K562 (cell line): ENCODE results near the gene STRA8. TPM values are rescaled to one million over a fixed set of nuclear protein-coding genes. Genes with fewer than 3 reads are reported as not detected.
A peak's percentile ranks its signal among the peaks of the same experiment; 100 is the strongest.

Source experiments
- CBX3 ChIP-seq, 2 experiments: IDR thresholded peaks; 1 replicate in 1 of 2; 2 replicates in 1 of 2; pipeline ENCODE4 v1.6.1; 2012; ENCODE audit warnings: inconsistent platforms in 2 of 2, low read length in 2 of 2, borderline replicate concordance in 1 of 2, control low read depth in 1 of 2
- CREB1 ChIP-seq, 2 experiments: sonication (generic) in 1 of 2; formaldehyde crosslinking in 1 of 2; IDR thresholded peaks; 2 replicates each; pipeline versions ENCODE4 v1.6.1 to v1.8.0; 2012 to 2022; ENCODE audit warnings: inconsistent platforms in 1 of 2, mild to moderate bottlenecking in 1 of 2, missing genetic modification reagents in 1 of 2, moderate library complexity in 1 of 2
- EHMT2 ChIP-seq: fragments of 450-650 bp; IDR thresholded peaks from 2 replicates; pipeline ENCODE4 v1.6.1; 2018; ENCODE audit warnings: antibody characterized with exemption
- ETV6 ChIP-seq, 3 experiments: fragments of 150-350 bp in 1 of 3; sonication (generic) in 1 of 3; formaldehyde crosslinking in 1 of 3; IDR thresholded peaks; 2 replicates each; pipeline versions ENCODE4 v1.6.1 to v1.8.0; 2014 to 2022; ENCODE audit warnings: borderline replicate concordance in 2 of 3, low read depth in 2 of 3, antibody characterized with exemption in 1 of 3, low read length in 1 of 3, mild to moderate bottlenecking in 1 of 3, missing genetic modification reagents in 1 of 3
- HCFC1 ChIP-seq: IDR thresholded peaks from 2 replicates; pipeline ENCODE4 v1.6.1; 2012; ENCODE audit warnings: low read depth, low read length, improper control_type of control experiment
- IRF2 ChIP-seq: sonication (generic); formaldehyde crosslinking; IDR thresholded peaks from 2 replicates; pipeline ENCODE4 v1.8.1; 2022; ENCODE audit warnings: mild to moderate bottlenecking, missing genetic modification reagents
- KAT2B ChIP-seq: IDR thresholded peaks from one replicate; pipeline ENCODE4 v1.6.1; 2012; ENCODE audit warnings: low read depth, mild to moderate bottlenecking, control low read depth, inconsistent platforms, low read length, moderate library complexity
- MYC ChIP-seq, 2 experiments: fragments of 250-450 bp in 1 of 2; sonication (Bioruptor Pico) in 1 of 2; IDR thresholded peaks; 2 replicates each; pipeline versions ENCODE4 v1.5.1 to v1.6.1; 2012 to 2021; ENCODE audit warnings: low read depth in 2 of 2, borderline replicate concordance in 1 of 2, improper control_type of control experiment in 1 of 2, low read length in 1 of 2, mild to moderate bottlenecking in 1 of 2, moderate library complexity in 1 of 2
- RAD21 ChIP-seq, 2 experiments: fragments of 250-450 bp in 1 of 2; fragments of 450-650 bp in 1 of 2; sonication (Bioruptor Pico) in 1 of 2; formaldehyde crosslinking in 1 of 2; IDR thresholded peaks in 1 of 2; conservative IDR thresholded peaks in 1 of 2; 2 replicates each; pipeline versions ENCODE4 v1.4.0 to v1.8.0; 2020 to 2022; ENCODE audit warnings: mild to moderate bottlenecking in 2 of 2, moderate library complexity in 1 of 2
- RB1 ChIP-seq: fragments of 450-650 bp; IDR thresholded peaks from 2 replicates; pipeline ENCODE4 v1.6.1; 2017; ENCODE audit warnings: low read depth, mild to moderate bottlenecking
- SMC3 ChIP-seq: conservative IDR thresholded peaks from 2 replicates; pipeline ENCODE4 v1.6.1; 2011; ENCODE audit warnings: low read depth, low read length, improper control_type of control experiment; ENCODE audit not compliant: insufficient read depth
- ZC3H4 ChIP-seq: sonication (generic); formaldehyde crosslinking; IDR thresholded peaks from 2 replicates; pipeline ENCODE4 v1.9.0; 2021; ENCODE audit warnings: missing genetic modification reagents, borderline replicate concordance
- ZNF143 ChIP-seq: sonication (generic); formaldehyde crosslinking; IDR thresholded peaks from 2 replicates; pipeline ENCODE4 v1.9.0; 2022; ENCODE audit warnings: mild to moderate bottlenecking, missing genetic modification reagents
- ZNF408 ChIP-seq: fragments of 250-450 bp; sonication (Bioruptor Pico); IDR thresholded peaks from 2 replicates; pipeline ENCODE4 v1.4.0; 2020; ENCODE audit warnings: low read depth, mild to moderate bottlenecking, moderate library complexity
- polyA plus RNA-seq, 8 experiments: library from polyadenylated mRNA; depleted of rRNA in 4 of 8; stranded (reverse) in 5 of 8; unstranded in 3 of 8; fragments of >200 nt; fragmentation: Nextera tagmentation in 2 of 8; fragmentation: Illumina TruSeq in 1 of 8; extraction: Ambion mirVana in 2 of 8; extraction: Trizol in 1 of 8; gene quantifications; 2 replicates each; pipeline versions ENCODE4 v1.2.1 to v1.2.3, GENCODE V29; 2011 to 2014; ENCODE audit warnings: inconsistent platforms in 1 of 8, missing spikeins in 1 of 8
- total RNA-seq, 7 experiments: library from RNA; depleted of rRNA in 6 of 7; stranded (reverse); fragments of >200 nt in 6 of 7; fragmentation: Illumina TruSeq in 2 of 7; extraction: Trizol in 2 of 7; gene quantifications; 2 replicates each; pipeline versions ENCODE4 v1.2.1 to v1.2.3, GENCODE V29; 2011 to 2021; ENCODE audit warnings: low replicate concordance in 1 of 7
- TF ChIP-seq, protein P1 (sequence below), 3 experiments: fragments of 200-800 bp in 1 of 3; sonication (Bioruptor generic) in 1 of 3; sonication (generic) in 1 of 3; formaldehyde crosslinking in 1 of 3; IDR thresholded peaks; 2 replicates each; pipeline versions ENCODE4 v1.6.1 to v1.8.0; 2016 to 2022; ENCODE audit warnings: mild to moderate bottlenecking in 2 of 3, missing compliant biosample characterization in 2 of 3, missing genetic modification characterization in 2 of 3, missing genetic modification reagents in 1 of 3
- TF ChIP-seq, protein P2 (sequence below): sonication (generic); formaldehyde crosslinking; IDR thresholded peaks from 2 replicates; pipeline ENCODE4 v1.4.0; 2020; ENCODE audit warnings: mild to moderate bottlenecking, missing genetic modification reagents
- TF ChIP-seq, protein P3 (sequence below): IDR thresholded peaks from 3 replicates; pipeline ENCODE4 v1.6.1; 2011; ENCODE audit warnings: borderline replicate concordance, mild to moderate bottlenecking; ENCODE audit not compliant: insufficient read length, insufficient read depth
- TF ChIP-seq, protein P4 (sequence below): fragments of 450-650 bp; formaldehyde crosslinking; IDR thresholded peaks from 2 replicates; pipeline ENCODE4 v1.4.0; 2022; ENCODE audit warnings: missing genetic modification characterization

STRA8 gene
- total and polyA plus RNA-seq, 9 of the 15 experiments (the other 6 are each of a cell fraction or from before 2014, with no cell fraction given) = not detected

DNA sequence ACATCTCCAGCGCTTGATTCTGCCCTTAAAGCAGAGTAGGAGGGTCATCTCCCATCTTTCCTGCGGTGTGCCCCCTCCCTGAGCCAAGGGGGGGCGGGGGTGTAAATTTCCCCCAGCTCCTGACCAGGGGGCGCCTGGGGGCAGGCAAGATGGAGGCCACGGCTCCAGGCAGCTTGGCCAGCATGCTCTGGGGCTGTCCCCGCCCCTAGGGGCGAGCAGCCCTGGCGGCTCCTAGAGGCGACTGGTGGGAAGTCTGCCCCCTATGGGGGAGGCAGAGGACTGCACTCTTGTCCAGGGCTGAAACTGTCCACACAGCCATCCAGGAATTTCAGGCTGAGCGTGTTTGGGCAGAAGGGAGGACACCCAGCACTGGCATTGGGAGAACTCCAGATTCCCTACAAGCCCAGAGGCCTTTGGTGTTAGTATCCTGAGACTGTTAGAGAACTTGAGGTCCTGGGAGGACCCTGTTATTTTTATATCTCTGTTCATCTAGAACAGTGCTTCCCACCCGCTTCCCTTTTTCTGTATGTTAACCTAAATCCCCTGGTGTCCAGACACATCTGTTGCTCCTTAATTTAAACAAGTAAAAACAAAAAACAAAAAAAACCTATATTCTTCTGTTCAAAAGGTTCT lies 4.6 kb downstream of the STRA8 start (continued):
- TF ChIP-seq, protein P1, sequence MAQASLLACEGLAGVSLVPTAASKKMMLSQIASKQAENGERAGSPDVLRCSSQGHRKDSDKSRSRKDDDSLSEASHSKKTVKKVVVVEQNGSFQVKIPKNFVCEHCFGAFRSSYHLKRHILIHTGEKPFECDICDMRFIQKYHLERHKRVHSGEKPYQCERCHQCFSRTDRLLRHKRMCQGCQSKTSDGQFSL (CRISPR knock-in tag; IDR thresholded peaks at IDR 0.05) = peak; percentile 36; the same call in 1 of the 2 replicates
- TF ChIP-seq, protein P1 (tag; IDR thresholded peaks at IDR 0.05) = no peak
- no peak for TF ChIP-seq ZC3H4 (CRISPR knock-in tag)
- no peak for TF ChIP-seq IRF2 (CRISPR knock-in tag)
- TF ChIP-seq ZNF143 (CRISPR knock-in tag) = peak; percentile 53; the same call in 1 of the 2 replicates
- TF ChIP-seq, protein P2, sequence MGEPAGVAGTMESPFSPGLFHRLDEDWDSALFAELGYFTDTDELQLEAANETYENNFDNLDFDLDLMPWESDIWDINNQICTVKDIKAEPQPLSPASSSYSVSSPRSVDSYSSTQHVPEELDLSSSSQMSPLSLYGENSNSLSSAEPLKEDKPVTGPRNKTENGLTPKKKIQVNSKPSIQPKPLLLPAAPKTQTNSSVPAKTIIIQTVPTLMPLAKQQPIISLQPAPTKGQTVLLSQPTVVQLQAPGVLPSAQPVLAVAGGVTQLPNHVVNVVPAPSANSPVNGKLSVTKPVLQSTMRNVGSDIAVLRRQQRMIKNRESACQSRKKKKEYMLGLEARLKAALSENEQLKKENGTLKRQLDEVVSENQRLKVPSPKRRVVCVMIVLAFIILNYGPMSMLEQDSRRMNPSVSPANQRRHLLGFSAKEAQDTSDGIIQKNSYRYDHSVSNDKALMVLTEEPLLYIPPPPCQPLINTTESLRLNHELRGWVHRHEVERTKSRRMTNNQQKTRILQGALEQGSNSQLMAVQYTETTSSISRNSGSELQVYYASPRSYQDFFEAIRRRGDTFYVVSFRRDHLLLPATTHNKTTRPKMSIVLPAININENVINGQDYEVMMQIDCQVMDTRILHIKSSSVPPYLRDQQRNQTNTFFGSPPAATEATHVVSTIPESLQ (CRISPR knock-in tag) = no peak
- TF ChIP-seq MYC (IDR thresholded peaks at IDR 0.05; ENCODE audit: low read depth, low read length) = peak; percentile 64
- TF ChIP-seq MYC (CRISPR knock-in tag; IDR thresholded peaks at IDR 0.05; ENCODE audit: borderline replicate concordance, low read depth) = no peak
- no peak for TF ChIP-seq ZNF408
- TF ChIP-seq, protein P3, sequence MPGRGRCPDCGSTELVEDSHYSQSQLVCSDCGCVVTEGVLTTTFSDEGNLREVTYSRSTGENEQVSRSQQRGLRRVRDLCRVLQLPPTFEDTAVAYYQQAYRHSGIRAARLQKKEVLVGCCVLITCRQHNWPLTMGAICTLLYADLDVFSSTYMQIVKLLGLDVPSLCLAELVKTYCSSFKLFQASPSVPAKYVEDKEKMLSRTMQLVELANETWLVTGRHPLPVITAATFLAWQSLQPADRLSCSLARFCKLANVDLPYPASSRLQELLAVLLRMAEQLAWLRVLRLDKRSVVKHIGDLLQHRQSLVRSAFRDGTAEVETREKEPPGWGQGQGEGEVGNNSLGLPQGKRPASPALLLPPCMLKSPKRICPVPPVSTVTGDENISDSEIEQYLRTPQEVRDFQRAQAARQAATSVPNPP = no peak
- peak; percentile 65; the same call in 1 of the 2 replicates for TF ChIP-seq EHMT2
- TF ChIP-seq, protein P4, sequence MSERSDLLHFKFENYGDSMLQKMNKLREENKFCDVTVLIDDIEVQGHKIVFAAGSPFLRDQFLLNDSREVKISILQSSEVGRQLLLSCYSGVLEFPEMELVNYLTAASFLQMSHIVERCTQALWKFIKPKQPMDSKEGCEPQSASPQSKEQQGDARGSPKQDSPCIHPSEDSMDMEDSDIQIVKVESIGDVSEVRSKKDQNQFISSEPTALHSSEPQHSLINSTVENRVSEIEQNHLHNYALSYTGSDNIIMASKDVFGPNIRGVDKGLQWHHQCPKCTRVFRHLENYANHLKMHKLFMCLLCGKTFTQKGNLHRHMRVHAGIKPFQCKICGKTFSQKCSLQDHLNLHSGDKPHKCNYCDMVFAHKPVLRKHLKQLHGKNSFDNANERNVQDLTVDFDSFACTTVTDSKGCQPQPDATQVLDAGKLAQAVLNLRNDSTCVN = no peak
- TF ChIP-seq CREB1 (IDR thresholded peaks at IDR 0.05) = no peak
- no peak for TF ChIP-seq CREB1 (CRISPR knock-in tag; IDR thresholded peaks at IDR 0.05)
- peak; percentile 48; the same call in 1 of the 2 replicates for TF ChIP-seq HCFC1
- peak in 1 of 2 experiments; percentile 54; a peak in 2 of 4 replicates for TF ChIP-seq RAD21 (CRISPR knock-in tag; conservative IDR thresholded peaks at IDR 0.05 in 1 of 2, IDR thresholded peaks at IDR 0.05 in 1 of 2)
- TF ChIP-seq KAT2B = peak; percentile 76
- peak in 1 of 2 experiments; percentile 91; a peak in 2 of 3 replicates for TF ChIP-seq CBX3 (IDR thresholded peaks at IDR 0.05; ENCODE audit: borderline replicate concordance in 1 of 2, low read length in 2 of 2)
- TF ChIP-seq RB1 = 0 out of 2 replicates have a peak, but pooled peaks have one; percentile 26
- peak; percentile 34; the same call in 1 of the 2 replicates for TF ChIP-seq SMC3
- no peak for TF ChIP-seq ETV6 (IDR thresholded peaks at IDR 0.05; ENCODE audit: borderline replicate concordance in 1 of 2, low read depth in 2 of 2, low read length in 1 of 2)
- TF ChIP-seq ETV6 (CRISPR knock-in tag; IDR thresholded peaks at IDR 0.05; ENCODE audit: borderline replicate concordance) = no peak
